ENCODE data around the gene CACNG1.

Gene CACNG1

GRCh38 chr17:67052720-67053437 is 8.5 kb downstream of the CACNG1 start:
- no peak for DNase-seq

DNA sequence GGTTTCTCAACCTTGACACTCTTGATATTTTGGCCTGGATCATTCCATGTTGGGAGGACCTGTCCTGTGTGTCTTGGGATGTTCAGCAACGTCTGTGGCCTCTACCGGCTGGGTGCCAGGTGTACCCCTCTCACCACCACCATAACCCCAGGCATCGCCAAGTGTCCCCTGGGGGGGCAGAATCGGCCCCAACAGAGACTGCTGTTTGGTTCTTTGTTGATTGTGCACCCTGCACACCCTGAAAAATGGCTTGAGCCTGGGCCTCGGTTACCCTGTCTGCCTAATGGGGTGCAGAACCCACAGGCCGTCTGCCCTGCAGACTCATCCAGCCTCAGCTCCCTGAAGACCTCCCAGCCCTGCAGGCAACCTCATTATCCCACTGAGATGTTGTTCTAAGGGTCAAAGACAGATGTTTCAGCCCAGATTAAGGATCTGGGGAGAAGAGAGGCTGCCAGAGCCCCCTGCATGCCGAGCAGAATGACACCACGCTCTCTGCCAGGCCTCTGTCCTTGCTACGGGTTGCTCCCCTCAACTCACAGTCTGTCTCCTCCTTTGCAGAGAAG is 9.2 kb downstream of the CACNG1 start:
- DNase-seq: no peak

DNA sequence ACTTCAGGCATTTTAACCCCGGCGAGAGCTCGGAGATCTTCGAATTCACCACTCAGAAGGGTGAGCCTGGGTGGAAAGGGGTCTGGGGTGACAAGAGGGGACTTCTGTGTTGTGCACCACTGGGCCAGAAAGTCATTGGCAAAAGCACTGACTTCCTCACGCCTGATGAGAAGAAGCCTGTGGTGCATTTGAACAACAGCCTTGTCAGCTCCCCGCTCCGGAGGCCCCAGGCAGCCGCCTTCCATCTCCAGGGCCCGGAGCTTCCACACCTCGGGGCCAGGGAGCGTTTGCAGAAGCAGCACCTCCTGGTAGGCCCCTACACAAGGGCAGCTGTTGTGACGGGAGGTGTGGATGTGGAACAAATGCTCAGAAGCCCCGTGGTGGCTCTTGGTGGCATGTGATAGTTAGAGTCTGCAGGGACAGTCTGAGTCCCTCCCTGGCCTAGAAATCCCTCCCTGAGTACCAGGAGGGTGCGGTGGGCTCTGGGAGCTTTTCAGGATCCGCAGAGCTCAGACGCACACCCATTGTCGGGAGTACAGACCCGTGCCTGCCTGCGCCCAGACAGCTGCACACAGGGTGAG is 9.7 kb downstream of the CACNG1 start:
- DNase-seq: no peak

- DNase-seq: no peak
Observed at GRCh38 chr17:67054608-67055007, 10.3 kb downstream of the CACNG1 start.

GRCh38 chr17:67055041-67055443 is 10.7 kb downstream of the CACNG1 start:
- DNase-seq: no peak

- no peak for DNase-seq
Observed at GRCh38 chr17:67055811-67056745, 11.7 kb downstream of the CACNG1 start.

GRCh38 chr17:67056746-67057490 is 12.6 kb downstream of the CACNG1 start:
- DNase-seq: no peak

- DNase-seq: no peak
Observed at GRCh38 chr17:67058036-67058435, 13.7 kb downstream of the CACNG1 start.

GRCh38 chr17:67059372-67059771 is 15.0 kb downstream of the CACNG1 start:
- DNase-seq: no peak

DNA sequence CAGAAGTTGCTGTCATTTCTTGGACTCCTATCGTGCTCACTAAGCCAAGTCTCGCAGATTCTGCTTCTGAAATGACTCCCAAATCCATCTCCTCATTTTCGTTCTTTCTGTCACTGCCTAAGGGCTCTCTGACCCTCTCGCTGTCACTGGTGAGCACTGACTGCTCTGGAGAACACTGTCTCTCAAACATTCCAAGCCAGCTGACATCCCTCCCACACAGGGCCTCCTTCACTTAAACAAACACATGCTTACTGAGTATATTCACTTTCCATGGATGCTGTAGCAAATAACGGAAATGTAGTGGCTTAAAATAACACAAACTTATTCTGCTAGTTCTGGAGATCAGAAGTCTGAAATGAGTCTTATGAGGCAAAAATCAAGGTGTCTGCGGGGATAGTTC is 18.8 kb downstream of the CACNG1 start:
- DNase-seq: no peak

- no peak for DNase-seq
Observed at GRCh38 chr17:67066717-67067116, 22.4 kb downstream of the CACNG1 start.

DNA sequence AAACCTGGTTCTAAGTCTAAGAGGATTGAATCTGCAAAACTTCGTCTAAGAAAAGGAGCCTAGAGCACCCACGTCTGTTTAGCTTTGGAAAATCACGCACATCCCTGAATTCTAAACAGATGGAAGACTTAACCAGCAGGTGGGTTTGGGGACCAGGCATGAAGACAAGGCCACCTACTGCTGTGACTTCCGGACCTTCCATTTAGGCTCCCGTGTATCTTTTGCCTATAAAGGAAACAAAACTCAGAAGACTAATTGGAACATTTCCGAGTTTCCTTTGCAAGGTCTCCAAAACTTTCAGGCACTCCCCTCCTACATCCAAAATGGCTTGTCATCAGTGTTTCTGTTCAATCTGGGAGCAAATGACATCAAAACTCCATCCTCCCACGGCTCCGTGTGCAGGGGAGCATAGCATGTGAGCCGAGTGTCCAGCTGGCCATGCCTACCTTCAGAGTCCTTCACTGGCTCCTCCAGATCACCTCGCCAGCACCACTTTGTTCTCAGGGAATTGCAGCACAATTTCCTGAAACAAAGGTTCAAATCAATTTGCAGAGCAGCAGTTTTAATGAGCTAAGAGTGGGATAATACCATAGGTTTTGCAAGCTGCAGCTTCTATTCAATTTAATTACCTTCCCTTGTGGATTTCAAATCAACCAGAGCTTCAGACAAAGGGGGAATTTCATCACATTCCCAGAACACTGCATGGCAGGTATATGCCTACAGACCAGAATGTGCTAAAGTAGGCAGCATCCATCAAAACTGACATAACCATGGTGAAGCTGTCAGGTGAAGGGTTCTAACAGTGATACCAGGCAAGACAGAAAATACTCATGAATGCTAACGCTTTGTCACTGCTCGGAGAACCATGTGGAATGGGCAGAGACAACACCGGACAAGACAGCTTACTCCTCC is 23.5 kb downstream of the CACNG1 start:
- DNase-seq: no peak

- no peak for DNase-seq
Observed at GRCh38 chr17:67068999-67069398, 24.6 kb downstream of the CACNG1 start.

GRCh38 chr17:67069603-67070136 is 25.3 kb downstream of the CACNG1 start:
- DNase-seq: no peak

DNA sequence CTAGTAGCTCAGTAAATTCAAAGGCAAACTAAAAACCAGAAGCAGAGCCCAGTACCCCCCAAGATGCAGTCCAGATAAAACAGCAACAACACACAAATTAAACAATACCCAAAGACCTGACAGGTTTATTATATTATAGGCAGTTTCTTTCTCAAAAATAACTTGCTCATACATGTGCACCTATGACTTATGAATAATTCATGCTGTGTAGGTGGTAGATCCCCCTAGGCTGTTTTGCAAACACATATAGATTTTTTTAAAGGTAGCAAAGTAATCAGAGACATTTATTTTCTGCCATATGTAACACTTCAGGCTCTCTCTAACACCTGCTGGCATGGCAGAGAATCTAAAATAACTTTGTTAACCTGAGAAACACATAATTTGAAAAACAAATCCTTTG is 27.2 kb downstream of the CACNG1 start:
- no peak for DNase-seq

GRCh38 chr17:67072885-67073284 is 28.5 kb downstream of the CACNG1 start:
- no peak for DNase-seq

DNA sequence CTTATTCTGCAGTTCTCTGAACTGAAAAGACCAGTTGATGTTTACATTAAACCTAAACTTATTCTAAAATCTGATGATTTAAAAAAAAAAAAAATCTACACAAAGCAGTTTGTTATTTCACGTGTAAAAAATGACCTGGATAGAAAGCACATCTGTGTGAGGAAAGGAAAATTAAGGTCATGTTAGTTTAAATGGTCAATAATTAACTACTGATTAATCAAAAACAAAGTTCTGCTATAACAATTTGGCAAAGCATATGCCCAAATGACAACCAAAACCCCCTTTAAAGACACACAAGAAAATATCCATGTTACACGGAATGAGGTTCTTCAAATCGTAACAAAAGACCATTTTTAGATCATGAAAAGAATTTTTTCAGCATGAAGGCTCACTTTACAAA is 30.4 kb downstream of the CACNG1 start:
- DNase-seq: no peak

DNA sequence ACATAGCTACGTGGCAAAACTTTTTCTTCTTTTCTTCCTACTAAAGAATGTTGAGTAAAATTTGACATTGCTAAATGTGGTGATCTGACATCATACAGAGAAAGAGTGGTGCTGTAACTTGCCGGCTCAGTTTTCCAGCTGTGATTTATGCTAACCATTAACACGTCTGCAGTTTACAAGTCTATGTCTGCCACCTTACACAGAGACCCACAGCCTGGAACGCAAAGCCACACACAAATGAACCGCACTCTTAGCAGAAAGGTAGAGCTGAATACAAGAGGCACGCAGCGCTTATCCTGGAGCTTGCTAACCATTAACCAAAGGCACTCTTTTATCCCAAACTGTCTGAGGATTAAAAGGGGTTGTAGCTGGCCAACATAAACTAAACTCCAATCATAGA is 31.9 kb downstream of the CACNG1 start:
- no peak for DNase-seq

GRCh38 chr17:67078292-67078691 is 33.9 kb downstream of the CACNG1 start:
- no peak for DNase-seq

- no peak for DNase-seq
Observed at GRCh38 chr17:67079491-67079890, 35.1 kb downstream of the CACNG1 start.

- no peak for DNase-seq
Observed at GRCh38 chr17:67080804-67081203, 36.5 kb downstream of the CACNG1 start.

All from stimulated activated CD4-positive, alpha-beta T cell treated with anti-CD3 and anti-CD28 coated beads, Interleukin-15, amount 100 ng/mL, for 24 hours (primary cell).